HK-2 (cell line): Measurements from ENCODE around the gene LYRM4.
"Not testable (repeated sequence)": the region's sequence is repeated elsewhere in the genome, so short reads cannot be mapped to it uniquely, and the experiment has no call there.

Experiments
- DNase-seq: peaks from one replicate; pipeline ENCODE4 v3.0.0-alpha.2; 2018; ENCODE audit not compliant: unreplicated experiment

LYRM4 gene

GRCh38 chr6:5081955-5082354, 178.8 kb downstream of the LYRM4 start:
- no peak for DNase-seq

DNA sequence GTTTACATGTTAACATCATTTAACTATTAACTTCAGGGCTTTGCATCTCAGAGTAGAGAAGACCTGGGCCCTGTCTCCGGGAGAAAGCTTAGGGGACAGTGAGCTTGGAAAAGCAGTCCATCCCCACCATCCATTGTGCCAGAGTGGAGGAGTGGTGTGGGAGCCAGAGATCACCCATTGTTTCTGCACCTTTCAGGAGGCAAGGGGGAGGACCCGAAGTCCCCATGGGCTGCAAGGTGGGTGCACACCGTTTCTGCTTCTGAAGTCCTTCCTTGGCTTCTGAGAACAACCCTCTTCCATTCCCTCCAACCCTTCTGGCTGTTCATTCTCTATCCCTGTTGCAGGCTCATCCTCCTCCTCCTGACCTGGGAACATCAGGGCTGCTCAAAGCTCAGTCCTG, 179.6 kb downstream of the LYRM4 start:
- no peak for DNase-seq

GRCh38 chr6:5080574-5080973, 180.2 kb downstream of the LYRM4 start:
- no peak for DNase-seq

DNA sequence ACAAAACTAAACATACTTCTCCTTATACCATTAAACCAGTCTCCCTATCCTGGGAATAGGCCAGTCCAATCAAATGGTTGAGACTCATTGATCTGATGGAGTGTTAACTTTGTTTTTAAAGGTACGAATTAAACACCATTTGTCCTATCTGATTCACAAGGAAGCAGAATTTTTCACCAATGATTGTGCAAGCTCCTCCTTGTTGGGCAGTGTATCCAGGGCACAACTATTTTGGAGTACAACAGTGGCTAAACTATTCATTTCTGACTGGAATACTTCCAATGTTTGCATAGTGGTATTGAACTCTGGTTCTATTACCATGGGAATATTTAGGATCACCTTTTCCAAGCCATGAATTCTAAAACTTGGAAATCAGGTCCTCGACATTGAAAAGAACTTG, 181.1 kb downstream of the LYRM4 start:
- DNase-seq = no peak

DNA sequence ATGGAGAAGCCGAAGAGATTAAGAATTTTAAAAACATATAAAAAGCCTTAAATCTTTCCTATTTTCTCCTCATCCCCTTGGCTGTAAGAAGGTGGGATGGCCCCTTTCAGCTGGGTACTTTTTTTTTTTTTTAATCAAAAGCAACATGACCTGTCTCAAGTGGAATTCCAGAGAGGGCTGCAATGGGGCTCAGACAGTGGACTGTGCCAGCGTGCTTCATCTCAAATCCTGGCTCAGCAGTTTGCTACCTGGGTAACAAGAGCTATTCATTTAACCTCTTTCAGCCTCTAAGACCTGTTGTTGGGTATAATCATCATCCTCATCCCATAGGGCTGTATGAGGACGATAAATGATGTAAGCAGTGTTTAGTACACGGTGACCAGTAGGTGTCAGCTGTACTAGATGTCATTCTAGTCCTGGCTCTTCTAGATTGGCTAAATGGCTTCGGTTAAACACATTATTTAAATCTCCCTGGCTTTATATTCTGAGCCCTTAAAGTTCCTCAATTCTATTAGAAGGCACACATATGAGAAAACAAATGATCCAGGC, 182.6 kb downstream of the LYRM4 start:
- DNase-seq = no peak

- no peak for DNase-seq
Measured at GRCh38 chr6:5076931-5077330, 183.8 kb downstream of the LYRM4 start.

- no peak for DNase-seq
Measured at GRCh38 chr6:5073992-5074391, 186.8 kb downstream of the LYRM4 start.

- DNase-seq = no peak
Measured at GRCh38 chr6:5072440-5072839, 188.3 kb downstream of the LYRM4 start.

GRCh38 chr6:5071216-5071615, 189.5 kb downstream of the LYRM4 start:
- DNase-seq = no peak

GRCh38 chr6:5068153-5068751, 192.5 kb downstream of the LYRM4 start:
- no peak for DNase-seq

DNA sequence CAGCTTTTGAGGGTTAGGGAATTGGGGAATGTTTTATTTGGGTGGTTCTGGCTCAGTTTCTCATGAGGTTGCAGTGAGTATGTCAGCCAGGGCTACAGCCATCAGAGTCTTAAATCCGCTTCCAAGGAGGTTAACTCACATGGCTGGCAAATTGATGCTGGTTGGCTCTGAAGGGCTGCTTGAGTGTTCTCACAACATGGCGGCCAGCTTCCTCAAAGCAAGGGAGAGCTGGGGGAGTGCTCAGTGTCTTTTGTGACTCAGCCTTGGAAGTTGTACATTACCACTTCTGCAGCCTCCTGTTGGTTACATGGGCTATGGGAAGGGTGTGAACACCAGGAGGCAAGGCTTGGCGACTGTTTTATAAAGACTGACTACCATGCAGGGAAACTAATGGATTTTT, 193.4 kb downstream of the LYRM4 start:
- no peak for DNase-seq

DNA sequence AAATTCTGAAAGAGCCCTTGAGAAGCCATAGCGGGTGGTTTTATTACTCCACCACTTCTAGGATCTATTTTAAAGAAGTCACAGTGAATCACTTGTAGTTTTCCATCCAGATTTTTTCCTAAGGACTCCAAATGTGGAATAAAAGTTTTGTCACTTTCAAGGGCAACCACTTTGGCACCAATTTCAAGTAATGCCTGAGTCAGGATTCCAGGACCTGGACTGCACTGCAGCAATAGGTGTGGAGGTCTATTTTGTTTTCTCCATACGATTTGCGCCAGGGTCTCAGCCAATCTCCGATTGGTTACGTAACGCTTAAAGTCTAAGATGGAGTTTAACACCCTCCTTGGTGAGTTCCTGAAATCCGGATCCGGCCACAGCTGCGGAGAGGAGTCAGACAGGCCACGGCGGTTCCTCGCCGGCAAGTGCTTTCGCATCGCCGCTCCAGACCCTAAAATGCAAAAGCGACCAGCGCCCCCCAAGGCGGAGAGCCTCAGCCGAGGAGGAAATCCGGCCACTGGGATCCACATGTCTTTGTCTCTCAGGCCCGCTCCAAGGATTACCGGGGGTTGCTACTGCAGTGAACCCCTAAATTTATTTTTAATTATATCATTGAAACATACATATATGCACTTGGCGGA, 194.2 kb downstream of the LYRM4 start:
- no peak for DNase-seq

DNA sequence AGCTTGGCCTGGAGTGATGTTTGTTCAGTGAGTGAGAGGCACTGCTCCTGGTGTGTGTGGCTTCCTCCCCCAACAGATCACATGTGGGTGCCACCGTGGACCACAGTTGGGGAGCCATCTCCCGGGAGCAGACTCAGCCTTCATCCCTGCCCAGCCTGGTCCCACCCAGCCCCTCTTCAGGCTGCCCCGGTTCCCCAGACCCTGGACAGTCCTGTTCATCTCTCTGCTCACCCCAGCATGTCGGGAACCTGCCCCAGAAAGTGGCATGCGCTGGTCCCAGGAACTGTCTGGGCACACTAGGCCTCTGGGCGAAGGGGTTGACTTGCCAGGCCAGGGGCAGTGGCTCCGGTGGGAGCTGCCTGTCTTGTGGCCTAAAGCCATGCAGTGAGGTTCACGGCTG, 197.1 kb downstream of the LYRM4 start:
- no peak for DNase-seq

GRCh38 chr6:5061152-5061551, 199.6 kb downstream of the LYRM4 start:
- no peak for DNase-seq

- DNase-seq = not testable (repeated sequence)
Measured at GRCh38 chr6:5060439-5060838, 200.3 kb downstream of the LYRM4 start.

DNA sequence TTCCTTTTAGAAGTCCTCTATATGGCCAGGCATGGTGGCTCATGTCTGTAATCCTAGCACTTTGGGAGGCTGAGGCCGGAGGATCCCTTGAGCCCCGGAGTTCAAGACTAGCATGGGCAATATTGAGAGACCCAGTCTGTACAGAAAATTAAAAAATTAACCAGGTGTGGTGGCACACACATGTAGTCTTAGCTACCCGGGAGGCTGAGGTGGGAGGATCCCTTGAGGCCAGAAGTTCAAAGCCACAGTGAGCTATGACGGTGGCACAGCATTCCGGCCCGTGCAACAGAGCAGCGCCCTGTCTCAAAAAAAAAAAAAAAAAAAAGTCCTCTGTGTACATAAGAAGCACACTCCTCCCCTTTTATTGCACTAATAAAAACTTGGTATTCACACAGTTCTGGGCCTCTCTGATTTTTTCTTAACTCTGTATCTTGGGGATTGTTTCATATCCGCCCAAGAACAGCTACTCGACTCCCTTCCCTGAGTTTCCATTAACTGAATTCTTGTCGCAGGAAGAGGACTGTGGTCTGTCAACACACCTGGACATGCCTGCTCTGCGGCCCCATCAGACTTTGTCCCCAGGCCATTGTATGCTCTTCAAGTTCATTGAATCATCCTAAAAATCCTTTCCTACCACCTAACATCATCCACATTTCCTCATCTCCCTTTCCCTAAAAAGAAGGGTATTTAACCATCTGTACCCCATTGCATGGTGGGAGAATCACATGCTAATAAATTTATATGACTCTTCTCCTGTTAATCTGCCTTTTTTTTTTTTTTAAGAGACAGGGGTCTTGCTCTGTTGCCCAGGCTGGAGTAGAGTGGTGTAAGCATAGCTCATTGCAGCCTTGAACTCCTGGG, 201.5 kb downstream of the LYRM4 start:
- no peak for DNase-seq
